Measurements from ENCODE around the gene PRKACB.
"Not testable (repeated sequence)": the region's sequence is repeated elsewhere in the genome, so short reads cannot be mapped to it uniquely, and the experiment has no call there.

PRKACB gene

GRCh38 chr1:84286071-84286470 is 142.0 kb downstream of the PRKACB start:
- Histone ChIP-seq H3K27me3 (no peaks in the 10 kb centered on the region), H3K4me3 (no peak overlapping the region), H3K4me1 (peaks cover 0 to 13% (median 0%) of the 10 kb centered on the region in 4 donors), H3K9me3 (peaks cover 0 to 4% (median 0%) of the 10 kb centered on the region in 3 donors), H3K36me3 (no peaks in the 10 kb centered on the region), H3K27ac (no peak overlapping the region)
- TF ChIP-seq CTCF (IDR thresholded peaks at IDR 0.05) = no peak
- intact Hi-C loops (cut with DNase I; ENCODE audit: low total_unique reads) = no loop called here
- no peak for DNase-seq

GRCh38 chr1:84287389-84287788 is 143.3 kb downstream of the PRKACB start:
- H3K4me3 ChIP-seq; H3K9me3 ChIP-seq; H3K36me3 ChIP-seq; intact Hi-C loops (cut with DNase I; ENCODE audit: low total_unique reads); H3K27ac ChIP-seq; H3K27me3 ChIP-seq; DNase-seq: not testable (repeated sequence)
- H3K4me1 ChIP-seq = peaks cover 0 to 13% (median 0%) of the 10 kb centered on the region in 4 donors
